IMR-90 (cell line): ENCODE data around the gene NSL1. TPM values are rescaled to one million over a fixed set of nuclear protein-coding genes. Genes with fewer than 3 reads are reported as not detected.

Experiments used
- ATAC-seq: fragments of 200-7000 bp; cut with Tn5 transposase; 2 replicates; pipeline ENCODE4 v1.9.1; 2020; ENCODE audit warnings: low read depth, mild to moderate bottlenecking, moderate library complexity
- BruUV-seq: library from RNA; stranded (reverse); fragments of 400-500 nt; replicated peaks from 2 replicates; lab custom pipeline; 2021; lab: Mats Ljungman, UMichigan
- CTCF ChIA-PET: fragments of 300-600 bp; formaldehyde crosslinking; extraction: SDS; loops from one replicate; lab custom pipeline; 2021; ENCODE audit warnings: antibody characterized with exemption; lab: Yijun Ruan, JAX
- POLR2A ChIA-PET: fragments of 300-600 bp; sonication (Branson Sonifier 250); formaldehyde crosslinking; loops from one replicate; lab custom pipeline; 2022; ENCODE audit warnings: antibody characterized with exemption; ENCODE audit not compliant: unreplicated experiment; lab: Charles Lee
- DNase-seq: peaks from one replicate; pipeline ENCODE4 v3.0.0; 2013
- H2AFZ ChIP-seq: replicated peaks from 2 replicates; pipeline ENCODE3; 2013; ENCODE audit warnings: low read length, mild to moderate bottlenecking; ENCODE audit not compliant: poor library complexity
- H2AK5ac ChIP-seq: 2 replicates; pipeline ENCODE4 v1.6.1; 2013; ENCODE audit warnings: low read depth, low read length, inconsistent platforms
- H2AK9ac ChIP-seq: replicated peaks from 2 replicates; pipeline ENCODE3; 2013; ENCODE audit warnings: mild to moderate bottlenecking, low read depth, low read length, moderate library complexity; ENCODE audit not compliant: poor library complexity
- H2BK120ac ChIP-seq: 2 replicates; pipeline ENCODE4 v1.6.1; 2013; ENCODE audit warnings: low read depth, low read length, inconsistent platforms
- H2BK15ac ChIP-seq: 3 replicates; pipeline ENCODE4 v1.6.1; 2013; ENCODE audit warnings: low read depth, low read length, inconsistent platforms
- H2BK20ac ChIP-seq: 2 replicates; pipeline ENCODE4 v1.6.1; 2013; ENCODE audit warnings: low read depth, mild to moderate bottlenecking, inconsistent platforms, low read length, moderate library complexity
- H2BK5ac ChIP-seq: 2 replicates; pipeline ENCODE4 v1.6.1; 2013; ENCODE audit warnings: mild to moderate bottlenecking, low read depth, low read length, inconsistent platforms; ENCODE audit not compliant: poor library complexity, severe bottlenecking
- H3K14ac ChIP-seq: replicated peaks from 2 replicates; pipeline ENCODE4 v1.6.1; 2013; ENCODE audit warnings: low read depth, low read length, inconsistent platforms
- H3K18ac ChIP-seq: 2 replicates; pipeline ENCODE4 v1.6.1; 2013; ENCODE audit warnings: low read depth, low read length, control low read depth
- H3K23ac ChIP-seq: 2 replicates; pipeline ENCODE4 v1.6.1; 2013; ENCODE audit warnings: low read depth, low read length, inconsistent platforms
- H3K27ac ChIP-seq: 2 replicates; pipeline ENCODE4 v1.5.1; 2013; ENCODE audit warnings: mild to moderate bottlenecking, control low read depth, low read length; ENCODE audit not compliant: insufficient read depth
- H3K27me3 ChIP-seq: 2 replicates; pipeline ENCODE4 v1.6.1; 2013; ENCODE audit warnings: low read length; ENCODE audit not compliant: control insufficient read depth, insufficient read depth
- H3K36me3 ChIP-seq: 2 replicates; pipeline ENCODE4 v1.6.1; 2013; ENCODE audit warnings: low read length, mixed read lengths; ENCODE audit not compliant: control insufficient read depth, insufficient read depth
- H3K4ac ChIP-seq: 2 replicates; pipeline ENCODE4 v1.6.1; 2013; ENCODE audit warnings: low read depth, low read length, inconsistent platforms
- H3K4me1 ChIP-seq: 2 replicates; pipeline ENCODE4 v1.6.1; 2013; ENCODE audit warnings: low read length, mixed read lengths; ENCODE audit not compliant: control insufficient read depth, insufficient read depth
- H3K4me2 ChIP-seq: 2 replicates; pipeline ENCODE4 v1.6.1; 2013; ENCODE audit warnings: low read depth, mild to moderate bottlenecking, control low read depth, low read length, moderate library complexity
- H3K4me3 ChIP-seq: 2 replicates; pipeline ENCODE4 v1.5.1; 2013; ENCODE audit warnings: low read depth, mild to moderate bottlenecking, control low read depth, low read length, moderate library complexity; ENCODE audit not compliant: insufficient read depth
- H3K56ac ChIP-seq: 2 replicates; pipeline ENCODE4 v1.6.1; 2013; ENCODE audit warnings: low read length, inconsistent platforms; ENCODE audit not compliant: insufficient read depth; ENCODE audit errors: extremely low read depth
- H3K79me1 ChIP-seq, 2 experiments: 2 replicates each; pipeline ENCODE4 v1.6.1; 2013; ENCODE audit warnings: low read length in 2 of 2, inconsistent platforms in 1 of 2, low read depth in 1 of 2
- H3K9ac ChIP-seq: 2 replicates; pipeline ENCODE4 v1.6.1; 2013; ENCODE audit warnings: low read depth, low read length, control low read depth
- H3K9me1 ChIP-seq: 2 replicates; pipeline ENCODE4 v1.6.1; 2013; ENCODE audit warnings: low read length, inconsistent platforms; ENCODE audit not compliant: insufficient read depth
- H3K9me3 ChIP-seq: 2 replicates; pipeline ENCODE4 v1.6.1; 2013; ENCODE audit warnings: low read length; ENCODE audit not compliant: control insufficient read depth, insufficient read depth
- H4K20me1 ChIP-seq: 2 replicates; pipeline ENCODE4 v1.6.1; 2013; ENCODE audit warnings: low read length, inconsistent platforms; ENCODE audit not compliant: insufficient read depth
- H4K5ac ChIP-seq: 2 replicates; pipeline ENCODE4 v1.6.1; 2013; ENCODE audit warnings: mild to moderate bottlenecking, low read depth, low read length, control low read depth
- H4K8ac ChIP-seq, 2 experiments: 2 replicates each; pipeline ENCODE4 v1.6.1; 2013; ENCODE audit warnings: low read depth in 2 of 2, low read length in 2 of 2, control low read depth in 1 of 2, inconsistent platforms in 1 of 2
- H4K91ac ChIP-seq: 2 replicates; pipeline ENCODE4 v1.6.1; 2013; ENCODE audit warnings: low read depth, low read length, inconsistent platforms; ENCODE audit not compliant: insufficient read depth
- BHLHE40 ChIP-seq: fragments of 150-350 bp; IDR thresholded peaks from 2 replicates; pipeline ENCODE4 v1.6.1; 2016; ENCODE audit warnings: mild to moderate bottlenecking, low read depth, low read length
- CEBPB ChIP-seq: IDR thresholded peaks from 2 replicates; pipeline ENCODE4 v1.6.1; 2012; ENCODE audit warnings: low read depth, low read length, improper control_type of control experiment
- CHD1 ChIP-seq: IDR thresholded peaks from 2 replicates; pipeline ENCODE4 v1.6.1; 2012; ENCODE audit warnings: low read depth, low read length, improper control_type of control experiment
- FOS ChIP-seq: fragments of 150-350 bp; IDR thresholded peaks from 2 replicates; pipeline ENCODE4 v1.6.1; 2016; ENCODE audit warnings: low read depth, low read length
- MAZ ChIP-seq: IDR thresholded peaks from 2 replicates; pipeline ENCODE4 v1.6.1; 2012; ENCODE audit warnings: low read depth, mild to moderate bottlenecking, low read length, improper control_type of control experiment, moderate library complexity, borderline replicate concordance
- MXI1 ChIP-seq: IDR thresholded peaks from 2 replicates; pipeline ENCODE4 v1.6.1; 2012; ENCODE audit warnings: low read depth, mild to moderate bottlenecking, low read length, moderate library complexity, borderline replicate concordance
- NFE2L2 ChIP-seq: fragments of 150-350 bp; IDR thresholded peaks from 2 replicates; pipeline ENCODE4 v1.6.1; 2016; ENCODE audit warnings: low read depth, mild to moderate bottlenecking, low read length
- POLR2A ChIP-seq: IDR thresholded peaks from 2 replicates; pipeline ENCODE4 v1.6.1; 2012; ENCODE audit warnings: mild to moderate bottlenecking, low read depth, low read length
- RAD21 ChIP-seq: IDR thresholded peaks from 2 replicates; pipeline ENCODE4 v1.6.1; 2012; ENCODE audit warnings: low read length, improper control_type of control experiment
- RFX5 ChIP-seq: IDR thresholded peaks from 2 replicates; pipeline ENCODE4 v1.8.0; 2012; ENCODE audit warnings: low read depth, mild to moderate bottlenecking, low read length, moderate library complexity
- SMC3 ChIP-seq: fragments of 150-350 bp; IDR thresholded peaks from 2 replicates; pipeline ENCODE4 v1.6.1; 2016; ENCODE audit warnings: low read depth, mild to moderate bottlenecking, antibody characterized with exemption, low read length, moderate library complexity
- USF2 ChIP-seq: fragments of 150-350 bp; IDR thresholded peaks from 2 replicates; pipeline ENCODE4 v1.6.1; 2017; ENCODE audit warnings: mild to moderate bottlenecking, antibody characterized with exemption, low read length, low read depth
- WGBS, 2 experiments: methylation state at CpG; one replicate each; pipeline versions ENCODE4 v1.1.5 to v1.1.7; 2013; ENCODE audit warnings: missing lambda C conversion rate in 2 of 2; ENCODE audit not compliant: insufficient read length in 1 of 2; ENCODE audit errors: extremely low coverage in 2 of 2; 5-methylcytosine and 5-hydroxymethylcytosine counted together
- dilution Hi-C: fragments of 300-500 bp; cut with HindIII; formaldehyde crosslinking; loops from one replicate; pipeline ENCODE4 v1.14.3; 2018; ENCODE audit warnings: low sequenced_read_pairs; ENCODE audit not compliant: unreplicated experiment
- in situ Hi-C: fragments of 300-500 bp; cut with MboI; formaldehyde crosslinking; loops from 3 replicates; pipeline ENCODE4 v1.14.3; 2019; ENCODE audit warnings: low sequenced_read_pairs, inconsistent platforms, mixed read lengths
- intact Hi-C: fragments of 100-400 bp; cut with micrococcal nuclease; formaldehyde crosslinking; loops from 2 replicates; pipeline ENCODE4 v1.10.0; 2022
- polyA plus RNA-seq, 3 experiments: library from polyadenylated mRNA; depleted of rRNA; stranded (reverse); fragments of >200 nt; gene quantifications; 2 replicates each; pipeline ENCODE4 v1.2.3, GENCODE V29; 2012; ENCODE audit warnings: low replicate concordance in 1 of 3
- total RNA-seq: library from RNA; depleted of rRNA; stranded (reverse); fragments of >200 nt; gene quantifications from 2 replicates; pipeline ENCODE4 v1.2.3, GENCODE V29; 2012
- TF ChIP-seq, protein P1 (sequence below): conservative IDR thresholded peaks from 2 replicates; pipeline ENCODE4 v1.5.1; 2012; ENCODE audit warnings: mild to moderate bottlenecking, low read depth, low read length, improper control_type of control experiment

NSL1 gene
- total and polyA plus RNA-seq, 2 of the 4 experiments (the other 2 are of a cell fraction): 19.1 to 42.5 TPM

DNA sequence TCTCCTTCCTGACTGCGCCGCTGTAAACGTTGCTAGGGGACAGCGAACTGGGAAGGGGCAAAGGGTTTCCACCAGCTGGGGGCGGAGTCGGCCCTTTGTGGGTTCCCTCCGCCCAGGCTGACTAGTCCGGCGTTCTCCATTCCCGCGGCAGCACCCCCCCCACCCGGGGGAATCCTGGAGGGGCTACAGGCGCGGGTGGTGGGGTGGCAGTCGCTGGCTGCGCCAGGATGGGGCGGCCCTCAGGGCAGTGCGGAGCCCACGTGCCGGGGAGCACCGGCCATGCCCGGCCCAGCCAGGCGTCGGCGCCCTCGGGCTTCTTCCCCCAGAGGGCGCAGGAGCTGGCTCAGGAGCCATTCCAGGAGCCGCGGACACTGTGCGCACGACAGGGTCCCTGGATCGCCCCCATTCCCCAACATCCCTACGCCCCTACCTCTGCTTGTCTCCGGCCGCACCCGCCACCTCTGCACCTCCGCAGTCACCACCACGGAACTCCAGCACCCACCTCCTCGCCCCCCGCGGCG, 92.4 kb downstream of the NSL1 start:
- Histone ChIP-seq H3K27ac (peak overlapping the region; percentile 15; the same call in 1 of the 2 replicates), H4K20me1 (no peaks in the 10 kb centered on the region), H2BK5ac (no peak overlapping the region), H4K91ac (no peak overlapping the region), H3K56ac (no peak overlapping the region), H4K5ac (no peak overlapping the region), H2AFZ (peak overlapping the region; percentile 92), H3K14ac (0 out of 2 replicates have a peak overlapping the region, but pooled peaks have one; percentile 29), H4K8ac (0 out of 4 replicates have a peak overlapping the region, but pooled peaks of 1 of the 2 experiments have one; percentile 16), H2AK9ac (peak overlapping the region; percentile 67), H3K4me1 (peaks cover 3% of the 10 kb centered on the region; the same call in 1 of the 2 replicates), H3K9me1 (no peaks in the 10 kb centered on the region), H3K36me3 (peaks cover 2% of the 10 kb centered on the region; the same call in 1 of the 2 replicates), H2BK120ac (no peak overlapping the region), H3K9ac (peak overlapping the region; percentile 56), H3K9me3 (no peaks in the 10 kb centered on the region), H3K79me1 (no peaks in the 10 kb centered on the region; a peak in 2 of 4 replicates), H3K4ac (peak overlapping the region; percentile 42; the same call in 1 of the 2 replicates), H3K4me2 (peak overlapping the region; percentile 87), H3K4me3 (peak overlapping the region; percentile 73), H2BK15ac (no peak overlapping the region), H3K18ac (no peak overlapping the region), H3K27me3 (no peaks in the 10 kb centered on the region), H2AK5ac (no peak overlapping the region; the same call in none of the 2 replicates), H3K23ac (no peak overlapping the region; the same call in 1 of the 2 replicates), H2BK20ac (no peak overlapping the region)
- in situ Hi-C loops (no loop called here), intact Hi-C loops (no loop called here), dilution Hi-C loops (no loop called here)
- BruUV-seq: no TSS peak
- peak; percentile 32 for DNase-seq
- ChIA-PET POLR2A (interaction anchor here (0.6 kb wide), 1 partner anchor 34 kb away, joined by 5 read pairs; no protein-coding TSS in a partner anchor), CTCF (interaction anchor here (1.0 to 1.3 kb wide), 3 partner anchors 11 to 222 kb away, joined by 3 read pairs; no protein-coding TSS in a partner anchor)
- ATAC-seq: peak; percentile 71
- TF ChIP-seq RAD21 (peak; percentile 52), NFE2L2 (no peak), POLR2A (no peak), FOS (no peak), SMC3 (peak; percentile 33; the same call in 1 of the 2 replicates), MAZ (no peak), USF2 (peak; percentile 78), BHLHE40 (peak; percentile 73), MXI1 (no peak; the same call in 1 of the 2 replicates), CHD1 (no peak), RFX5 (no peak), CEBPB (no peak)
- TF ChIP-seq, protein P1, sequence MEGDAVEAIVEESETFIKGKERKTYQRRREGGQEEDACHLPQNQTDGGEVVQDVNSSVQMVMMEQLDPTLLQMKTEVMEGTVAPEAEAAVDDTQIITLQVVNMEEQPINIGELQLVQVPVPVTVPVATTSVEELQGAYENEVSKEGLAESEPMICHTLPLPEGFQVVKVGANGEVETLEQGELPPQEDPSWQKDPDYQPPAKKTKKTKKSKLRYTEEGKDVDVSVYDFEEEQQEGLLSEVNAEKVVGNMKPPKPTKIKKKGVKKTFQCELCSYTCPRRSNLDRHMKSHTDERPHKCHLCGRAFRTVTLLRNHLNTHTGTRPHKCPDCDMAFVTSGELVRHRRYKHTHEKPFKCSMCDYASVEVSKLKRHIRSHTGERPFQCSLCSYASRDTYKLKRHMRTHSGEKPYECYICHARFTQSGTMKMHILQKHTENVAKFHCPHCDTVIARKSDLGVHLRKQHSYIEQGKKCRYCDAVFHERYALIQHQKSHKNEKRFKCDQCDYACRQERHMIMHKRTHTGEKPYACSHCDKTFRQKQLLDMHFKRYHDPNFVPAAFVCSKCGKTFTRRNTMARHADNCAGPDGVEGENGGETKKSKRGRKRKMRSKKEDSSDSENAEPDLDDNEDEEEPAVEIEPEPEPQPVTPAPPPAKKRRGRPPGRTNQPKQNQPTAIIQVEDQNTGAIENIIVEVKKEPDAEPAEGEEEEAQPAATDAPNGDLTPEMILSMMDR: peak; percentile 65
- WGBS, 2 experiments: 3% methylated on average over 12 of the region's 42 CpGs; no CpG with 5 or more reads in 1 of the 2 experiments
